HepG2 (cell line): ENCODE measurements around the gene SPRR4. TPM values are rescaled to one million over a fixed set of nuclear protein-coding genes. Genes with fewer than 3 reads are reported as not detected.

Source experiments
- ATAC-seq: fragments of 200-7000 bp; cut with Tn5 transposase; 3 replicates; pipeline ENCODE4 v1.9.1; 2020; ENCODE audit warnings: mild to moderate bottlenecking, moderate library complexity
- BruUV-seq: library from RNA; stranded (reverse); fragments of 400-500 nt; replicated peaks from 2 replicates; lab custom pipeline; 2021; lab: Mats Ljungman, UMichigan
- CTCF ChIA-PET: fragments of 300-600 bp; formaldehyde crosslinking; extraction: SDS; loops from one replicate; lab custom pipeline; 2021; ENCODE audit warnings: low total read pairs, inconsistent platforms, low intra/inter-chr PET ratio; lab: Yijun Ruan, JAX
- POLR2A ChIA-PET: fragments of 350-600 bp; sonication (Branson Sonifier 250); formaldehyde crosslinking; loops from one replicate; lab custom pipeline; 2020; ENCODE audit warnings: antibody characterized with exemption, inconsistent platforms; lab: Yijun Ruan, JAX
- DNase-seq: peaks from one replicate; pipeline ENCODE4 v3.0.0-alpha.2; 2015; ENCODE audit warnings: low spot score
- FAIRE-seq: peaks from 3 replicates; lab custom pipeline; 2011; peaks lifted over from hg19 to GRCh38; lab: Jason Lieb, UNC
- H2AFZ ChIP-seq: one replicate; pipeline ENCODE4 v1.6.1; 2011; ENCODE audit warnings: low read length, inconsistent platforms
- H3K27ac ChIP-seq: fragments of 300-600 bp; 3 replicates; pipeline ENCODE4 v1.8.0; 2011; ENCODE audit warnings: mixed run types, mild to moderate bottlenecking, mixed read lengths, low read length, inconsistent platforms; ENCODE audit not compliant: insufficient read depth; ENCODE audit errors: extremely low read length
- H3K27me3 ChIP-seq, 2 experiments: fragments of 200-600 bp in 1 of 2; 2 replicates in 1 of 2; 3 replicates in 1 of 2; pipeline versions ENCODE4 v1.6.0 to v1.8.0; 2011; ENCODE audit warnings: low read length in 2 of 2, mild to moderate bottlenecking in 2 of 2, moderate library complexity in 2 of 2, inconsistent platforms in 1 of 2; ENCODE audit not compliant: insufficient read depth in 2 of 2, control insufficient read depth in 1 of 2
- H3K36me3 ChIP-seq, 2 experiments: fragments of 200-600 bp in 1 of 2; replicated peaks in 1 of 2; 2 replicates in 1 of 2; 3 replicates in 1 of 2; pipeline versions ENCODE4 v1.5.1 to v1.8.0; 2011; ENCODE audit warnings: low read length in 2 of 2, inconsistent platforms in 1 of 2; ENCODE audit not compliant: insufficient read depth in 2 of 2, control insufficient read depth in 1 of 2
- H3K4me1 ChIP-seq: 2 replicates; pipeline ENCODE4 v1.5.1; 2012; ENCODE audit warnings: low read length, inconsistent platforms; ENCODE audit not compliant: insufficient read depth
- H3K4me2 ChIP-seq: 2 replicates; pipeline ENCODE4 v1.6.0; 2011; ENCODE audit warnings: low read depth, low read length, inconsistent platforms
- H3K4me3 ChIP-seq, 3 experiments: fragments of 200-600 bp in 1 of 3; sonication (generic), shearing (Covaris generic) in 1 of 3; replicated peaks in 1 of 3; 2 replicates each; pipeline ENCODE4 v1.5.1; 2011 to 2016; ENCODE audit warnings: low read length in 3 of 3, inconsistent platforms in 2 of 3, low read depth in 2 of 3, mild to moderate bottlenecking in 2 of 3, control low read depth in 1 of 3, mixed read lengths in 1 of 3; ENCODE audit not compliant: insufficient read depth in 1 of 3
- H3K79me2 ChIP-seq: one replicate; pipeline ENCODE4 v1.6.1; 2011; ENCODE audit warnings: low read length, inconsistent platforms; ENCODE audit not compliant: insufficient read depth
- H3K9ac ChIP-seq: 2 replicates; pipeline ENCODE4 v1.6.0; 2011; ENCODE audit warnings: mild to moderate bottlenecking, low read depth, low read length, inconsistent platforms; ENCODE audit not compliant: insufficient read depth
- H3K9me3 ChIP-seq: 2 replicates; pipeline ENCODE4 v1.5.1; 2012; ENCODE audit warnings: mild to moderate bottlenecking, low read length
- H4K20me1 ChIP-seq: 2 replicates; pipeline ENCODE4 v1.6.0; 2011; ENCODE audit warnings: inconsistent platforms, mild to moderate bottlenecking, low read length, moderate library complexity; ENCODE audit not compliant: insufficient read depth
- BCL6 ChIP-seq: IDR thresholded peaks from 2 replicates; pipeline ENCODE4 v1.6.1; 2016; ENCODE audit warnings: missing genetic modification reagents, missing compliant biosample characterization
- DPF2 ChIP-seq: sonication (generic); formaldehyde crosslinking; IDR thresholded peaks from 2 replicates; pipeline ENCODE4 v1.4.0; 2020; ENCODE audit warnings: mild to moderate bottlenecking, low read depth, missing genetic modification reagents, borderline replicate concordance
- ETV5 ChIP-seq: IDR thresholded peaks from 2 replicates; pipeline ENCODE4 v1.6.1; 2018; ENCODE audit warnings: missing biosample characterization, missing genetic modification reagents, inconsistent platforms, borderline replicate concordance
- GATA4 ChIP-seq: sonication (generic); IDR thresholded peaks from 2 replicates; pipeline ENCODE4 v1.6.1; 2016; ENCODE audit warnings: antibody characterized with exemption, low read depth, borderline replicate concordance
- KLF12 ChIP-seq: sonication (generic); formaldehyde crosslinking; IDR thresholded peaks from 2 replicates; pipeline ENCODE4 v1.4.0; 2020; ENCODE audit warnings: missing genetic modification reagents, borderline replicate concordance
- NFRKB ChIP-seq: fragments of 450-650 bp; IDR thresholded peaks from 2 replicates; pipeline ENCODE4 v1.6.1; 2017
- NR2F1 ChIP-seq, 2 experiments: fragments of 450-650 bp in 1 of 2; formaldehyde crosslinking in 1 of 2; IDR thresholded peaks; 2 replicates each; pipeline versions ENCODE4 v1.5.0 to v1.6.1; 2016 to 2020; ENCODE audit warnings: mild to moderate bottlenecking in 1 of 2, missing compliant biosample characterization in 1 of 2, missing genetic modification reagents in 1 of 2, moderate library complexity in 1 of 2
- POLR2AphosphoS5 ChIP-seq: IDR thresholded peaks from 2 replicates; pipeline ENCODE4 v1.6.1; 2012; ENCODE audit warnings: low read depth, low read length
- REXO4 ChIP-seq: sonication (generic); formaldehyde crosslinking; IDR thresholded peaks from 2 replicates; pipeline ENCODE4 v1.8.0; 2022; ENCODE audit warnings: missing genetic modification reagents, mild to moderate bottlenecking, borderline replicate concordance
- ZFP36L2 ChIP-seq: sonication (generic); formaldehyde crosslinking; IDR thresholded peaks from 2 replicates; pipeline ENCODE4 v1.4.0; 2020; ENCODE audit warnings: missing genetic modification reagents
- ZNF512 ChIP-seq: sonication (generic); formaldehyde crosslinking; IDR thresholded peaks from 2 replicates; pipeline ENCODE4 v1.4.0; 2020; ENCODE audit warnings: mild to moderate bottlenecking, missing genetic modification reagents
- ZNF562 ChIP-seq: sonication (generic); formaldehyde crosslinking; IDR thresholded peaks from 2 replicates; pipeline ENCODE4 v1.8.0; 2022; ENCODE audit warnings: missing genetic modification reagents, borderline replicate concordance
- WGBS: methylation state at CpG from one replicate; pipeline ENCODE4 v1.1.6; 2017; ENCODE audit warnings: low lambda C conversion rate; 5-methylcytosine and 5-hydroxymethylcytosine counted together
- in situ Hi-C: cut with HindIII; loops from 2 replicates; pipeline ENCODE4 v1.10.0; 2017; ENCODE audit warnings: low pct_unique_long_range_greater_than_20kb; ENCODE audit not compliant: extremely low pct_ligation_motif_present
- intact Hi-C: fragments of 100-400 bp; cut with micrococcal nuclease; formaldehyde crosslinking; loops from one replicate; pipeline ENCODE4 v1.10.0; 2022; ENCODE audit not compliant: unreplicated experiment
- polyA plus RNA-seq, 8 experiments: library from polyadenylated mRNA; depleted of rRNA in 3 of 8; stranded (reverse) in 7 of 8; unstranded in 1 of 8; fragments of >200 nt; fragmentation: Illumina TruSeq in 4 of 8; extraction: Trizol in 4 of 8; gene quantifications; 2 replicates each; pipeline versions ENCODE4 v1.2.1 to v1.2.3, GENCODE V29; 2011 to 2016; ENCODE audit warnings: low read depth in 4 of 8, missing spikeins in 1 of 8, mixed read lengths in 1 of 8; ENCODE audit not compliant: insufficient read depth in 1 of 8
- total RNA-seq, 5 experiments: library from RNA; depleted of rRNA; stranded (reverse); fragments of >200 nt; fragmentation: Illumina TruSeq; extraction: Trizol; gene quantifications; 2 replicates each; pipeline ENCODE4 v1.2.3, GENCODE V29; 2016; ENCODE audit warnings: low read depth in 1 of 5

Gene SPRR4
- total and polyA plus RNA-seq, 2 of the 13 experiments (the other 11 are each of a cell fraction or from before 2014, with no cell fraction given): not detected

- FAIRE-seq (no peak), DNase-seq (no peak), ATAC-seq (no peak)
- H3K79me2 ChIP-seq: no peaks in the 10 kb centered on the region
- H3K9ac ChIP-seq: no peak overlapping the region
- H3K4me3 ChIP-seq: no peak overlapping the region
- 3% methylated on average over 2 of the region's 4 CpGs for WGBS
- BruUV-seq: no TSS peak
- in situ Hi-C loops (no loop called here), intact Hi-C loops (no loop called here)
- no peaks in the 10 kb centered on the region for H3K27me3 ChIP-seq
- H4K20me1 ChIP-seq: no peaks in the 10 kb centered on the region
- no peaks in the 10 kb centered on the region for H3K9me3 ChIP-seq
- H3K4me1 ChIP-seq: no peaks in the 10 kb centered on the region
- ChIA-PET POLR2A (no interaction called here), CTCF (no interaction called here)
- H3K27ac ChIP-seq: no peak overlapping the region
- no peaks in the 10 kb centered on the region for H3K36me3 ChIP-seq
- H3K4me2 ChIP-seq: no peak overlapping the region
- no peak overlapping the region for H2AFZ ChIP-seq
- TF ChIP-seq ETV5 (CRISPR knock-in tag) (no peak), POLR2AphosphoS5 (no peak), BCL6 (no peak), ZNF512 (CRISPR knock-in tag) (no peak), NR2F1 (CRISPR knock-in tag; IDR thresholded peaks at IDR 0.05) (no peak), ZNF562 (no peak), DPF2 (CRISPR knock-in tag) (no peak), KLF12 (CRISPR knock-in tag) (no peak), GATA4 (no peak), NFRKB (no peak), REXO4 (no peak), ZFP36L2 (CRISPR knock-in tag) (no peak)
Measured at GRCh38 chr1:152982076-152982475, 11.6 kb downstream of the SPRR4 start.
